NCI-H2107 treated with DMSO at 0.1 percent for 48 hours (cell line): ENCODE results near the gene LAMB3.
A peak's percentile ranks its signal among the peaks of the same experiment; 100 is the strongest.
"Not testable (repeated sequence)": the region's sequence is repeated elsewhere in the genome, so short reads cannot be mapped to it uniquely, and the experiment has no call there.

Experiments
- DNase-seq: peaks from one replicate; lab custom pipeline; 2025; ENCODE audit not compliant: unreplicated experiment; lab: John Stamatoyannopoulos, UW

Gene LAMB3

GRCh38 chr1:209652121-209652735 lies at the start of gene LAMB3:
Gene LAMB3, minus strand, starts transcription at chr1:209652425. Its CDS starts 1,481 bp downstream, at chr1:209650944.
- DNase-seq: no peak

DNA sequence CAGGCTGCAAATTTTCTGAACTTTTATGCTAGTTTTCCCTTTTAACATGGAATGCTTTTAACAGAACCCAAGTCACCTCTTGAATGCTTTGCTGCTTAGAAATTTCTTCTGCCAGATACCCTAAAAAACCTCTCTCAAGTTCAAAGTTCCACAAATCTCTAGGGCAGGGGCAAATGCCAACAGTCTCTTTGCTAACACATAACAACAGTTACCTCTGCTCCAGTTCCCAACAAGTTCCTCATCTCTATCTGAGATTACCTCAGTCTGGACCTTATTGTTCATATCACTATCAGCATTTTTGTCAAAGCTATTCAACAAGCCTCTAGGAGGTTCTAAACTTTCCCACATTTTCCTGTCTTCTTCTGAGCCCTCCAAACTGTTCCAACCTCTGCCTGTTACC lies 48.5 kb upstream of the LAMB3 start:
- not testable (repeated sequence) for DNase-seq

- DNase-seq: no peak
Measured at GRCh38 chr1:209697126-209697525, 44.9 kb upstream of the LAMB3 start.

DNA sequence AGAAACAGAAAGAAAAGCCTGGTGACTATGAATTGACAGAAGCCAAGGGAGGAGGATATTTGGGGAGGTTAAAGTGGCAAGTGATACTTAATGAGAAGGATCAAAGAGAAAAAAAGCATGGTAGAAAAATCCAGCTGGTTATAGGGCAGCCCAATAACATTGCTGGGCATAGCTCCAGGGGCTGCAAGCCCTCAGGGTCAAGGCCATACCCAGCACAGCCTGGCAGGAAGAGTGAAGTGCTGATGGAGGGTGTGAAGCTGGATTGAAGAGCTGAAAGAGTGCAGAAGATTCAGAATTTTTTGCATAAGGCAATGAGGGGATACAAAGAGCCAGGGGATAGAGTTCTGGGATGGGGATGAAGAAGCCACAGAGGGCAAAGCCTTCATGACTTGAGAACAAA lies 44.4 kb upstream of the LAMB3 start:
- no peak for DNase-seq

- peak; percentile 60 for DNase-seq
Measured at GRCh38 chr1:209692745-209693504, 40.7 kb upstream of the LAMB3 start.

DNA sequence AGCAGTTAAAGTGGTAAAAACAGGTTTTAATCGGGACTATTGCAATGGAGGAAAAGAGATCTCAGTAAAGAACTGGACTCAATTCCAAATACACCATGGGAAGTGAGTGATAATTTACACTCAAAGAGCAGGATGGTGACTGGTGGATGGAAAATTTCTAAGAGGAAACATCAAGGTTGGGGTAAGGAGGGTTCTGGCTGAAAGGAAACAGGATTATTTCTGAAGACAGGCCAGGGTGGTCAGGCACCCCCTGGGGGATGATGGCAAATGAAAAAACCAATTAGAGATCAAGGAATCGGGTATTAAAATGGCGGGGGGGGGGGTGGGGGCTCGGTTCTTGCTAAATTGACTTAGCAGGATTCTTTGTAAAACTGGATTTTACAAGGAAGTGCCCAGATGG lies 40.1 kb upstream of the LAMB3 start:
- DNase-seq: no peak

GRCh38 chr1:209691237-209691636 lies 39.0 kb upstream of the LAMB3 start:
- no peak for DNase-seq

DNA sequence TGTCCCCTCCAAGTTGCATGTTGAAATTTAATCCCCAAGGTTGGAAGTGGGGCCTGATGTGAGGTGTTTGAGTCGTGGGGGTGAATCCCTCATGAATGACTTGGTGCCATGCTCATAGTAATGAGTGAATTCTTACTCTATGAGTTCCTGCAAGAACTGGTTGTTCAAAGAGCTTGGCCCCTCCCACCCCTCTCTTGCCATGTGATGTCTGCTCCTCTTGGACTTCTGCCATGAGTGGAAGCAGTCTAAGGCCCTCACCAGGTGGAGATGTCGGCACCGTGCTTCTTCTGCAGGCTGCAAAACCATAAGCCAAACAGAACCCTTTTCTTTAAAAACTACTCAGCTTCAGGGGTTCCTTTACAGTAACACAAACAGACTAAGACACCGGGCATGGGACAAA lies 37.3 kb upstream of the LAMB3 start:
- DNase-seq: no peak

GRCh38 chr1:209688746-209689234 lies 36.6 kb upstream of the LAMB3 start:
- no peak for DNase-seq

GRCh38 chr1:209686322-209686721 lies 34.1 kb upstream of the LAMB3 start:
- no peak for DNase-seq

DNA sequence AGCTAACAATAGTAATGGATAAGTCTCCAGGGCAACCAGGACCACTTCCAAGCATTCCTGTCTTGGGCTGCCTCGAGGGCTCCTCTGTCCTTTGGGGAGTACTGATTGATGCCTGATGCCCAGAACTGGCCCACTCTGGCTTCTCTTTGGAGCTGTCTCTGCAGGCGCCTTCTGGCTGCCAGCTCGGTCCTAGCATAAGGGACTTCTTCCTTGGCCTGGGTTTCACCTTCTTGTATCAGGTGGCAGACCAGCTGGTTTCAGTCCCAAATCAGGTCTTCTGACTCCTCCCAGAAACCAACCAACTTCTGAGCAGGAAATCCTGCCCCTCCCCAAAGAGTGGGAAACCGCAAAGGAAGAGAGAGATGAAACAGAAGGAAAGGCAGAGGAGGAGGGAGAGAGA lies 33.6 kb upstream of the LAMB3 start:
- no peak for DNase-seq

GRCh38 chr1:209678981-209679539 lies 26.8 kb upstream of the LAMB3 start:
- no peak for DNase-seq

DNA sequence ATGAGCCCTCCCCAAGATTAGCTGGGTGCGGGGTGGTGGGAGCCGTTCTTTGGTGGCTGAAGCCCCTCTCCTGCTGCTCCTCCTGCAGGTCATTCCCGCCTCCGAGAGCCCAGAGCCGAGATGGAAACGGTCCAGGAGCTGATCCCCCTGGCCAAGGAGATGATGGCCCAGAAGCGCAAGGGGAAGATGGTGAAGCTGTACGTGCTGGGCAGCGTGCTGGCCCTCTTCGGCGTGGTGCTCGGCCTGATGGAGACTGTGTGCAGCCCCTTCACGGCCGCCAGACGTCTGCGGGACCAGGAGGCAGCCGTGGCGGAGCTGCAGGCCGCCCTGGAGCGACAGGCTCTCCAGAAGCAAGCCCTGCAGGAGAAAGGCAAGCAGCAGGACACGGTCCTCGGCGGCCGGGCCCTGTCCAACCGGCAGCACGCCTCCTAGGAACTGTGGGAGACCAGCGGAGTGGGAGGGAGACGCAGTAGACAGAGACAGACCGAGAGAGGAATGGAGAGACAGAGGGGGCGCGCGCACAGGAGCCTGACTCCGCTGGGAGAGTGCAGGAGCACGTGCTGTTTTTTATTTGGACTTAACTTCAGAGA lies 23.4 kb upstream of the LAMB3 start:
- no peak for DNase-seq

- no peak for DNase-seq
Measured at GRCh38 chr1:209674957-209675564, 22.8 kb upstream of the LAMB3 start, which contains the start of gene G0S2. Gene G0S2, plus strand, starts transcription at chr1:209675412. Its CDS starts 273 bp downstream, at chr1:209675685.

DNA sequence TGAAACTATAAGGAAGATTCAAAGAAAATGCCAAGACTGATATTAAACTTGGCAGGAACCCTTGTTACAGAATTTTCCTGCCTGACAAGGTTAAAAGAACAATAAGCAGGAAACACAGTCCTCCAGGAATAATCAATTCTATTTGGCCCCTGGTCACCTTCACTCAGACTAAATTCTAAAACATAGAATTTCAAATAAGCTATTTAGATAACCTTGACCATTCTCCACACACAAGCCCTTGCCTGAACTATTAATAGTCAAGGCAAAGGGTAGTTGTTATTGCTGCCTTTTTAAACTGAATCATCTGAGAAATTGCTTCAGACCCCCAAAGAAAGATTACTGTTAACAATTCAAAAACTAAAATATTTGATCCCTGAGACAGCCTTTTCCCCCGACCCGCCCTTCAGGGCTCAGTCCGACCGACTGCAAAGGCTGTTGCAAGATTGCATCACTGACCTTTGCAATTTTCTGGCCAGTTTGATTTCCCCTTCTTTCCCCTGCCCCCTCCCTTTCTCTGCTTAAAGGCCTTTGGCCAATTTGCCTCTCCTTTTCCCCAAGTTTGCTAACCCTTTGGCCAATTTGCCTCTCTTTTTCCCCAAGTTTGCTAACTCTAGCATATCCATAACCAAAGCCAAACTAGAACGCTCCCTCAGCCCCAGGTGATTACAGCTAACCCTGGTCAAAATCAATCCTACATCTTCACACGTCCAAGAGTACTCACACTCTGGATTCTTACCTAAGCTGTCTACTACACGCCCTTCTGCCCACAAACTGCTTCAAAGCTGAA lies 21.6 kb upstream of the LAMB3 start:
- no peak for DNase-seq

GRCh38 chr1:209672705-209673630 lies 20.7 kb upstream of the LAMB3 start:
- DNase-seq: no peak

DNA sequence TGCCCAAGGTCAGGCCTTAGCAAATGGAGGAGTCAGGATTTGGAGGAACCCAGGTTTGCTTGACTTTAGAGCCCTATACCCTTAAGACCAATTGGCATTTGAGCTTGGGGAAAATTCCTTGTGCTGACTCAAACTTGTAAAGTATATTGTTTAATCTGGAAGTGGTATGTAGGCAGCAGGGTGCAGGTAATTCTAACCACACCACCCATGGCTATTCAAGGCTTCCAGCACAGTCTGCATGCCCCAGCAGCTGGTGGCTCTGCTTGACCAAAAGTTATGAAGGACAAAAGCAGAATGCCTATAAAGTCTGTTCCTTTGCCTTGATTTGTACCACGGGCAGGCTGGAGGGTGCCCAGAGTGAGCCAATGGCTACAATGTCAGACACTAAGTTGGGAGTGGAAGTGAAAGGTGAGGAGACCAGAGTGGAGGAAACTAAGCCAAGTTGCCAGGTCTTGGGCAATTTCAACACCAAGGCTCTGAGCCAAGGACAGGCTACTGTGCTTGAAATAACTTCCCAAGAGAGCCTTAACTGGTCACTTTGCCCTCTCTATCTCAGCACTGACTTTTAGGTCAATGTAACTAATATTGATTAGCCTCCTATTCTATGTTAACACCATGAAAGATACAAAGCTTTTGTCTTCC lies 18.3 kb upstream of the LAMB3 start:
- no peak for DNase-seq

GRCh38 chr1:209667708-209668107 lies 15.5 kb upstream of the LAMB3 start:
- DNase-seq: no peak

DNA sequence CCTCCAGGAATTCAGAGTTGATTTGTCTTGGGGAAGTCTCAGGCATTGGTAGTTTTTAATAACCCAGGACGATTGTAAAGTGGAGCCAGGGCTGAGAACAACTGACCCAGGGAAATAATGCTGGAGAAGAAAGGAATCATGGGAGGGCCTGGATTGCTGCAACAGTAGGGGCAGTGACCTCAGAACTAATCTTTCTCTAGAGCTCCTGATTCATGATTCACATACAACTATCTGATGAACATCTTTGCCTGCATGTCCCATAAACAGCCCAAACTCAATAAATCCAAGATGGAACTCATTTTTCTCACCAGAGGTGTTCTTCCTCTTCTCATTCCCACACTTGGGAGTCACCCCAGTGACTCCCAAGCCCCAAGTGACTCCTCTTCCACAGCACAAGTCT lies 14.9 kb upstream of the LAMB3 start:
- DNase-seq: no peak
